Natural killer cell (primary cell): Measurements from ENCODE around the gene MAST4. TPM values are rescaled to one million over a fixed set of nuclear protein-coding genes. Genes with fewer than 3 reads are reported as not detected.
A peak's percentile ranks its signal among the peaks of the same experiment; 100 is the strongest.

Source experiments
- ATAC-seq, 3 donors: fragments of 150-1000 bp in 2 of 3; fragments of 200-7000 bp in 1 of 3; cut with Tn5 transposase; 1 replicate in 1 of 3; 2 replicates in 2 of 3; pipeline ENCODE4 v1.10.0; 2021; ENCODE audit warnings: mild to moderate bottlenecking in 2 of 3, moderate library complexity in 2 of 3
- DNase-seq, 2 donors: peaks; one replicate each; pipeline versions ENCODE4 v3.0.0 to v3.0.0-alpha.2; 2013 to 2021; ENCODE audit warnings: mixed read lengths in 1 of 2
- H3K27ac ChIP-seq: one replicate; pipeline ENCODE4 v1.5.1; 2013; ENCODE audit warnings: mild to moderate bottlenecking, low read length
- H3K27me3 ChIP-seq: one replicate; pipeline ENCODE4 v1.6.1; 2013; ENCODE audit warnings: low read length; ENCODE audit not compliant: control insufficient read depth, insufficient read depth
- H3K36me3 ChIP-seq: one replicate; pipeline ENCODE4 v1.6.1; 2013; ENCODE audit warnings: low read length; ENCODE audit not compliant: control insufficient read depth, insufficient read depth
- H3K4me1 ChIP-seq: one replicate; pipeline ENCODE4 v1.6.1; 2013; ENCODE audit warnings: low read length; ENCODE audit not compliant: control insufficient read depth, insufficient read depth
- H3K4me3 ChIP-seq: one replicate; pipeline ENCODE4 v1.5.1; 2013; ENCODE audit warnings: low read length
- H3K9me3 ChIP-seq: one replicate; pipeline ENCODE4 v1.6.1; 2013; ENCODE audit warnings: low read length; ENCODE audit not compliant: control insufficient read depth, insufficient read depth
- H3K27ac Mint-ChIP-seq, 2 donors: one replicate each; pipeline ENCODE4 v1.8.0; 2022; ENCODE audit warnings: mild to moderate bottlenecking in 2 of 2, mixed read lengths in 2 of 2, moderate library complexity in 1 of 2
- H3K27me3 Mint-ChIP-seq, 2 donors: one replicate each; pipeline ENCODE4 v1.8.0; 2022; ENCODE audit warnings: low read depth in 2 of 2, mixed read lengths in 2 of 2
- H3K36me3 Mint-ChIP-seq: one replicate; pipeline ENCODE4 v1.8.0; 2022; ENCODE audit warnings: mixed read lengths
- H3K4me1 Mint-ChIP-seq, 2 donors: one replicate each; pipeline ENCODE4 v1.8.0; 2022; ENCODE audit warnings: mixed read lengths in 2 of 2
- H3K4me3 Mint-ChIP-seq: one replicate; pipeline ENCODE4 v1.8.0; 2022; ENCODE audit warnings: mild to moderate bottlenecking, moderate library complexity, mixed read lengths
- H3K9me3 Mint-ChIP-seq, 2 donors: one replicate each; pipeline ENCODE4 v1.8.0; 2022; ENCODE audit warnings: mixed read lengths in 2 of 2
- CTCF ChIP-seq: fragments of 200-600 bp; IDR thresholded peaks from one replicate; pipeline ENCODE4 v1.8.0; 2022; ENCODE audit warnings: antibody characterized with exemption
- WGBS: methylation state at CpG from one replicate; pipeline ENCODE4 v1.1.7; 2013; ENCODE audit warnings: missing lambda C conversion rate; ENCODE audit not compliant: insufficient coverage; 5-methylcytosine and 5-hydroxymethylcytosine counted together
- intact Hi-C: fragments of 100-400 bp; cut with micrococcal nuclease; formaldehyde crosslinking; loops from one replicate; pipeline ENCODE4 v1.14.2; 2022
- total RNA-seq, 4 donors: library from RNA; stranded (reverse); fragments of 120-200 nt in 1 of 4; gene quantifications; one replicate each; pipeline versions ENCODE4 v1.2.3 to v1.2.4, GENCODE V29; 2013 to 2022

The MAST4 gene
- total RNA-seq, 3 donors from 2014 or later (not counting 1 experiment from before 2014, with no cell fraction given): 6.5 to 14.1 (median 12.7) TPM

DNA sequence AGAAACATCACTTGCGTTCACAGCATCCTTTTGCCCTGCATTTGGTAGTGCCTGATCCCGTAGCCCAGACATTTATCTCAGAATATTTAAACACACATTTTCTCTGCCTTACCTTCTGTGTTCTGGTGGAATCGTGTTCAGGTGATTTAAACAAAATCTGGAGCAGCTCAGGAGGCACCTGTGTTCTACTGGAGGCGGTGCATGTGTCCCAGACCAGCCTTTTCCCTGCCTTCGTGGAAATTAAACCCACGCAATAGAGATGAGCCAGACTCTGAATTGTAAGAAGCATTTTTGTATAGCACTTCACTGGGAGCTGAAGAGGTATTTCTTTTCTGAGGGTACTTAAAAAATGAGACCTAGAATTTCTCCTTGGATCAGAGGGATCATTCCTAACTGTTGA lies 212.5 kb downstream of the MAST4 start:
- no peak for ATAC-seq
- intact Hi-C loops: no loop called here
- H3K4me1 Mint-ChIP-seq: no peaks in the 10 kb centered on the region
- H3K27ac ChIP-seq: no peak overlapping the region
- peaks cover 15 to 44% of the 10 kb centered on the region in 2 donors for H3K27me3 Mint-ChIP-seq
- no peaks in the 10 kb centered on the region for H3K36me3 ChIP-seq
- TF ChIP-seq CTCF: no peak
- H3K9me3 Mint-ChIP-seq: no peaks in the 10 kb centered on the region
- no peak overlapping the region for H3K4me3 Mint-ChIP-seq
- H3K9me3 ChIP-seq: no peaks in the 10 kb centered on the region
- 88% methylated on average over 6 of the region's 6 CpGs for WGBS
- H3K27ac Mint-ChIP-seq: no peak overlapping the region
- no peaks in the 10 kb centered on the region for H3K36me3 Mint-ChIP-seq
- DNase-seq: no peak
- no peaks in the 10 kb centered on the region for H3K27me3 ChIP-seq
- H3K4me1 ChIP-seq: no peaks in the 10 kb centered on the region
- H3K4me3 ChIP-seq: no peak overlapping the region

DNA sequence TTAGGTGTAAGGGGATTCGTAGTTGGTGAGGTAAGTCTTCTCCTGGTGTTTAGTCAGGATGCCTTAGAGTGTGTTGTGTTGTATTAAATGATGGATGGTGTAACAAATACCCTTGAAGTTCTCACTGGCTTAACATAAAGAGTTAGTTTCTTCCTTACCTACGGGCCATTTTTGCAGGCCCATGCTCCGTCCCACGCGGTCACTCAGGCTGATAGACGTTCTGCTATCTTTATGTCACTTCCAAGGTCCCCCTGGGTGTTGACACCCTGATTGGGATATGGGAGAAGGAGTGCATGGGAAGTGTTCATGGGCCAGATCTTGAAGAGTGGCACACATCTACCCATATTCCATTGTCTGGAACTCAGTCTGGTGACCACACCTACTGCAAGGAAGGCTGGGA lies 214.0 kb downstream of the MAST4 start:
- 94% methylated on average over 6 of the region's 6 CpGs for WGBS
- Mint-ChIP-seq H3K4me1 (no peaks in the 10 kb centered on the region), H3K27ac (no peak overlapping the region), H3K4me3 (no peak overlapping the region), H3K27me3 (peaks cover 13 to 35% of the 10 kb centered on the region in 2 donors), H3K36me3 (no peaks in the 10 kb centered on the region), H3K9me3 (no peaks in the 10 kb centered on the region)
- Histone ChIP-seq H3K9me3 (no peaks in the 10 kb centered on the region), H3K27ac (no peak overlapping the region), H3K4me1 (no peaks in the 10 kb centered on the region), H3K4me3 (no peak overlapping the region), H3K27me3 (no peaks in the 10 kb centered on the region), H3K36me3 (no peaks in the 10 kb centered on the region)
- TF ChIP-seq CTCF: no peak
- intact Hi-C loops: no loop called here
- ATAC-seq: no peak
- no peak for DNase-seq

GRCh38 chr5:66810848-66811261 lies 214.7 kb downstream of the MAST4 start:
- intact Hi-C loops: no loop called here
- H3K36me3 Mint-ChIP-seq: no peaks in the 10 kb centered on the region
- Histone ChIP-seq H3K9me3 (no peaks in the 10 kb centered on the region), H3K36me3 (no peaks in the 10 kb centered on the region), H3K27ac (no peak overlapping the region), H3K27me3 (no peaks in the 10 kb centered on the region), H3K4me1 (no peaks in the 10 kb centered on the region), H3K4me3 (no peak overlapping the region)
- DNase-seq (no peak), ATAC-seq (peak in 1 of 3 donors; percentile 36)
- H3K9me3 Mint-ChIP-seq: no peaks in the 10 kb centered on the region
- 51% methylated on average over 6 of the region's 6 CpGs for WGBS
- H3K4me1 Mint-ChIP-seq: no peaks in the 10 kb centered on the region
- no peak overlapping the region for H3K27ac Mint-ChIP-seq
- H3K4me3 Mint-ChIP-seq: no peak overlapping the region
- peaks cover 10 to 30% of the 10 kb centered on the region in 2 donors for H3K27me3 Mint-ChIP-seq
- TF ChIP-seq CTCF: no peak

- no peaks in the 10 kb centered on the region for H3K27me3 ChIP-seq
- H3K4me1 ChIP-seq: no peaks in the 10 kb centered on the region
- Mint-ChIP-seq H3K4me1 (no peaks in the 10 kb centered on the region), H3K4me3 (no peak overlapping the region), H3K27me3 (peaks cover 10 to 36% of the 10 kb centered on the region in 2 donors), H3K36me3 (no peaks in the 10 kb centered on the region), H3K9me3 (no peaks in the 10 kb centered on the region), H3K27ac (no peak overlapping the region)
- no peak overlapping the region for H3K4me3 ChIP-seq
- H3K36me3 ChIP-seq: no peaks in the 10 kb centered on the region
- no peak for TF ChIP-seq CTCF
- intact Hi-C loops: no loop called here
- H3K9me3 ChIP-seq: no peaks in the 10 kb centered on the region
- ATAC-seq (no peak), DNase-seq (no peak)
- 84% methylated on average over 8 of the region's 8 CpGs for WGBS
- no peak overlapping the region for H3K27ac ChIP-seq
Observed at GRCh38 chr5:66812291-66812690, 216.1 kb downstream of the MAST4 start.
